HCT116 (cell line): Measurements from ENCODE around the gene PLSCR1. TPM values are rescaled to one million over a fixed set of nuclear protein-coding genes. Genes with fewer than 3 reads are reported as not detected.

Source experiments
- ATAC-seq: fragments of 200-7000 bp; cut with Tn5 transposase; 2 replicates; pipeline ENCODE4 v1.9.1; 2020; ENCODE audit warnings: mild to moderate bottlenecking, moderate library complexity
- BruUV-seq: library from RNA; stranded (reverse); fragments of 400-500 nt; replicated peaks from 2 replicates; lab custom pipeline; 2021; lab: Mats Ljungman, UMichigan
- CTCF ChIA-PET: fragments of 300-600 bp; sonication (Branson Sonifier 250); formaldehyde crosslinking; loops from one replicate; lab custom pipeline; 2021; ENCODE audit warnings: antibody characterized with exemption; lab: Charles Lee
- POLR2A ChIA-PET: fragments of 300-600, 350-600 bp; sonication (Branson Sonifier 250); formaldehyde crosslinking; loops from one replicate; lab custom pipeline; 2021; ENCODE audit warnings: antibody characterized with exemption; lab: Charles Lee
- RAD21 ChIA-PET, 2 experiments: fragments of 300-600 bp; sonication (Branson Sonifier 250); formaldehyde crosslinking; loops; one replicate each; lab custom pipeline; 2023; ENCODE audit warnings: low total read pairs in 2 of 2; ENCODE audit not compliant: uncharacterized antibody in 2 of 2, unreplicated experiment in 2 of 2, low non-redundant PET in 1 of 2; lab: Charles Lee
- DNase-seq: peaks from one replicate; pipeline ENCODE4 v3.0.0-alpha.2; 2010; ENCODE audit warnings: low read depth, low spot score
- H2AFZ ChIP-seq: fragments of 200-600 bp; shearing (Covaris generic), sonication (generic); 2 replicates; pipeline ENCODE4 v1.6.1; 2017; ENCODE audit warnings: low read depth, mixed run types, mixed read lengths, antibody characterized with exemption, low read length; ENCODE audit not compliant: poor library complexity, severe bottlenecking
- H3K27ac ChIP-seq: 2 replicates; pipeline ENCODE4 v1.5.1; 2012; ENCODE audit warnings: low read depth, low read length
- H3K27me3 ChIP-seq: fragments of 200-600 bp; sonication (generic); 2 replicates; pipeline ENCODE4 v1.6.1; 2016; ENCODE audit warnings: mixed run types, low read length, mixed read lengths; ENCODE audit not compliant: insufficient read depth
- H3K36me3 ChIP-seq, 2 experiments: fragments of 200-500 bp in 1 of 2; fragments of 200-600 bp in 1 of 2; sonication (Bioruptor generic) in 1 of 2; sonication (generic) in 1 of 2; 2 replicates each; pipeline versions ENCODE4 v1.5.1 to v1.6.1; 2014 to 2016; ENCODE audit warnings: low read length in 2 of 2, inconsistent platforms in 1 of 2, mixed read lengths in 1 of 2, mixed run types in 1 of 2; ENCODE audit not compliant: insufficient read depth in 2 of 2, control insufficient read depth in 1 of 2
- H3K4me1 ChIP-seq, 2 experiments: fragments of 200-600 bp in 1 of 2; sonication (generic) in 1 of 2; 2 replicates each; pipeline versions ENCODE4 v1.5.1 to v1.6.1; 2012 to 2017; ENCODE audit warnings: low read length in 2 of 2, inconsistent platforms in 1 of 2, mild to moderate bottlenecking in 1 of 2, mixed read lengths in 1 of 2, mixed run types in 1 of 2, moderate library complexity in 1 of 2; ENCODE audit not compliant: insufficient read depth in 2 of 2, control insufficient read depth in 1 of 2
- H3K4me2 ChIP-seq: fragments of 200-600 bp; sonication (generic); 2 replicates; pipeline ENCODE4 v1.6.1; 2017; ENCODE audit warnings: mixed run types, low read length, mixed read lengths
- H3K4me3 ChIP-seq, 2 experiments: fragments of 200-600 bp in 1 of 2; sonication (generic) in 1 of 2; replicated peaks in 1 of 2; 2 replicates each; pipeline ENCODE4 v1.5.1; 2011 to 2016; ENCODE audit warnings: low read length in 2 of 2, control low read depth in 1 of 2, low read depth in 1 of 2, mild to moderate bottlenecking in 1 of 2, mixed read lengths in 1 of 2, mixed run types in 1 of 2
- H3K79me2 ChIP-seq: fragments of 200-600 bp; sonication (generic); 2 replicates; pipeline ENCODE4 v1.6.1; 2017; ENCODE audit warnings: mild to moderate bottlenecking, mixed run types, low read length, moderate library complexity, mixed read lengths; ENCODE audit not compliant: insufficient read depth
- H3K9ac ChIP-seq: fragments of 200-600 bp; sonication (generic); 2 replicates; pipeline ENCODE4 v1.6.1; 2016; ENCODE audit warnings: low read length, mixed read lengths
- H3K9me2 ChIP-seq: fragments of 200-600 bp; sonication (generic), shearing (Covaris generic); 2 replicates; pipeline ENCODE4 v1.6.1; 2017; ENCODE audit warnings: mixed run types, mild to moderate bottlenecking, moderate library complexity; ENCODE audit not compliant: insufficient read depth
- H3K9me3 ChIP-seq, 2 experiments: fragments of 200-500 bp in 1 of 2; fragments of 200-600 bp in 1 of 2; sonication (Bioruptor generic) in 1 of 2; sonication (generic) in 1 of 2; 2 replicates each; pipeline ENCODE4 v1.6.1; 2014 to 2017; ENCODE audit warnings: low read length in 2 of 2, mixed read lengths in 2 of 2, inconsistent platforms in 1 of 2, low read depth in 1 of 2, mild to moderate bottlenecking in 1 of 2, mixed run types in 1 of 2, moderate library complexity in 1 of 2; ENCODE audit not compliant: control insufficient read depth in 1 of 2, insufficient read depth in 1 of 2
- H4K20me1 ChIP-seq: fragments of 200-600 bp; sonication (generic), shearing (Covaris generic); 2 replicates; pipeline ENCODE4 v1.6.1; 2017; ENCODE audit warnings: mixed run types, mild to moderate bottlenecking, moderate library complexity; ENCODE audit not compliant: insufficient read depth
- ATF3 ChIP-seq: IDR thresholded peaks from 2 replicates; pipeline ENCODE4 v1.6.1; 2012
- CTCF ChIP-seq, 3 experiments: fragments of 200-600 bp in 1 of 3; sonication (generic) in 1 of 3; IDR thresholded peaks in 2 of 3; conservative IDR thresholded peaks in 1 of 3; 2 replicates each; pipeline ENCODE4 v1.5.1; 2012 to 2017; ENCODE audit warnings: low read depth in 2 of 3, low read length in 2 of 3, antibody characterized with exemption in 1 of 3, borderline replicate concordance in 1 of 3, control low read depth in 1 of 3, mild to moderate bottlenecking in 1 of 3, mixed read lengths in 1 of 3, mixed run types in 1 of 3, moderate library complexity in 1 of 3; ENCODE audit not compliant: insufficient read depth in 1 of 3
- EGR1 ChIP-seq: IDR thresholded peaks from 2 replicates; pipeline ENCODE4 v1.6.1; 2012; ENCODE audit warnings: low read depth
- ELF1 ChIP-seq: IDR thresholded peaks from 2 replicates; pipeline ENCODE4 v1.6.1; 2012; ENCODE audit warnings: low read depth, borderline replicate concordance
- EZH2 ChIP-seq: fragments of 200-600 bp; sonication (generic); IDR thresholded peaks from 2 replicates; pipeline ENCODE4 v1.6.1; 2017; ENCODE audit warnings: antibody characterized with exemption, mixed run types
- EZH2phosphoT487 ChIP-seq: fragments of 200-600 bp; IDR thresholded peaks from 2 replicates; pipeline ENCODE4 v1.6.1; 2018; ENCODE audit warnings: antibody characterized with exemption, borderline replicate concordance
- FOSL1 ChIP-seq: IDR thresholded peaks from 2 replicates; pipeline ENCODE4 v1.6.1; 2012; ENCODE audit warnings: low read depth
- JUND ChIP-seq: IDR thresholded peaks from 2 replicates; pipeline ENCODE4 v1.6.1; 2012
- MAX ChIP-seq: IDR thresholded peaks from 2 replicates; pipeline ENCODE4 v1.6.1; 2012
- POLR2AphosphoS5 ChIP-seq: IDR thresholded peaks from 2 replicates; pipeline ENCODE4 v1.6.1; 2011; ENCODE audit warnings: mild to moderate bottlenecking, low read depth, low read length, moderate library complexity
- SP1 ChIP-seq: IDR thresholded peaks from 2 replicates; pipeline ENCODE4 v1.6.1; 2012; ENCODE audit warnings: low read depth
- YY1 ChIP-seq: IDR thresholded peaks from 2 replicates; pipeline ENCODE4 v1.6.1; 2011; ENCODE audit warnings: low read length, low read depth, moderate library complexity, mild to moderate bottlenecking; ENCODE audit not compliant: insufficient replicate concordance; ENCODE audit errors: extremely low read depth
- intact Hi-C: fragments of 100-400 bp; cut with micrococcal nuclease; formaldehyde crosslinking; loops from 2 replicates; pipeline ENCODE4 v1.10.0; 2022
- total RNA-seq: library from RNA; stranded (reverse); gene quantifications from one replicate; pipeline ENCODE4 v1.2.1, GENCODE V29; 2021; ENCODE audit not compliant: unreplicated experiment

Gene PLSCR1
- total RNA-seq, 1 experiment from 2014 or later: 44.2 TPM

- Histone ChIP-seq H2AFZ (no peak overlapping the region), H3K27ac (no peak overlapping the region), H4K20me1 (no peaks in the 10 kb centered on the region), H3K79me2 (peaks cover 78% of the 10 kb centered on the region), H3K27me3 (no peaks in the 10 kb centered on the region), H3K36me3 (no peaks in the 10 kb centered on the region), H3K9me2 (no peaks in the 10 kb centered on the region), H3K4me3 (no peak overlapping the region), H3K4me1 (peaks cover 0 to 17% of the 10 kb centered on the region in 2 experiments; a peak in 2 of 4 replicates), H3K9me3 (no peaks in the 10 kb centered on the region), H3K9ac (no peak overlapping the region), H3K4me2 (no peak overlapping the region)
- intact Hi-C loops: loop anchor here (5.0 kb wide), 1 partner anchor 34 kb away; no protein-coding TSS in a partner anchor
- ChIA-PET POLR2A (interaction anchor here (1.2 kb wide), 1 partner anchor 8 kb away, joined by 4 read pairs; no protein-coding TSS in a partner anchor), CTCF (no interaction called here), RAD21 (no interaction called here)
- no TSS peak for BruUV-seq
- ATAC-seq (no peak), DNase-seq (no peak)
- TF ChIP-seq ELF1 (no peak), MAX (no peak), EZH2phosphoT487 (no peak), EGR1 (no peak), POLR2AphosphoS5 (no peak), EZH2 (no peak), ATF3 (no peak), SP1 (no peak), JUND (no peak), CTCF (IDR thresholded peaks at IDR 0.05 in 2 of 3, conservative IDR thresholded peaks at IDR 0.05 in 1 of 3; ENCODE audit: borderline replicate concordance in 1 of 3, insufficient read depth in 1 of 3, low read depth in 2 of 3, low read length in 2 of 3) (no peak), FOSL1 (no peak), YY1 (no peak)
These were observed 3.4 kb downstream of the PLSCR1 start for GRCh38 chr3:146540978-146541377.
